ENCODE measurements around the gene ANKS3.

DNA sequence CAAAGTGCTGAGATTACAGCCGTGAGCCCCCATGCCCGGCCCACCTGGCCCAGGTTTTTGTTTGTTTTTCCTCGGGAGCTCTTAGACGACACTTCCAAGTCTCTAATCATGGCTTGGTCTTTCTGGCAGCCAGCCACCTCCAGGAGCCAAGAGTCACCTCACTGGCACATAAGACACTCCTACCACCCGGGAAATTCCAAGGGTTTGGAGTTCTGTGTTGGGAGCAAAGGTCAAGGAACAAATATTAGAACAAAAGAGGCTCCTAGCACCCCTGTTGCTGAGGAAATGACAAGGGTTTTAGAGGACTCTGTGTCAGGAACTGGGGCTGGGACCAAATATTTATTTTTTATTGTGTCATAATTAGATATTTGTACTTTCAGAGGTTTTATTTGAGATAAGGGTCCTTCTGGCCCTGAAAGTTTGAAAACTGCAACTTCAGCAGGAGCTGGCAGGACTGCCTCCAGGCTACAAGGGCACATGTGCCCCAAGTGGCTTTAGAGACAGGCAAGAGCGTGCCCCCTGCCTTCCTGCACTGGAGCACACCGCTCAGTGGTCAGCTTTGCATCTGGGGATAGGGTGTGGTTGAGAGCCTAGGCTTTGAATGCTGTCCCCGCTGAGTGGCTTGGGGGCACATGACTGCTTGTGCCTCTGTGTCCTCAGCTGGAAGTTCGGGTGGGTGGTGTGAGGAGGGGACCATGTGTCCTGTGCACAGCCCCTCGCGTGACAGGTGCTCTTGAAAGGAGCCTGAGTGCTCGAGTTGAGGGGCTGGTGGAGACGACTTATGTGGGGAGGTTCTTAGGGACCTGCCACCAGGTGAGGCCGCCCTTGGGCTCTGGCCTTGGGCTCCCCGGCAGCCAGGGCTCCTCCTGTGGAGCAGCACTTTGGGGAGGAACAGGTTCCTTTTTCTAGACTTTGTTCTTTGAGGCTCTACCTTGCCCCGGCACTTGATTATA, 79.8 kb downstream of the ANKS3 start:
- no peak for TF ChIP-seq POLR2AphosphoS5 (IDR thresholded peaks at IDR 0.05)
- TF ChIP-seq, protein P1, sequence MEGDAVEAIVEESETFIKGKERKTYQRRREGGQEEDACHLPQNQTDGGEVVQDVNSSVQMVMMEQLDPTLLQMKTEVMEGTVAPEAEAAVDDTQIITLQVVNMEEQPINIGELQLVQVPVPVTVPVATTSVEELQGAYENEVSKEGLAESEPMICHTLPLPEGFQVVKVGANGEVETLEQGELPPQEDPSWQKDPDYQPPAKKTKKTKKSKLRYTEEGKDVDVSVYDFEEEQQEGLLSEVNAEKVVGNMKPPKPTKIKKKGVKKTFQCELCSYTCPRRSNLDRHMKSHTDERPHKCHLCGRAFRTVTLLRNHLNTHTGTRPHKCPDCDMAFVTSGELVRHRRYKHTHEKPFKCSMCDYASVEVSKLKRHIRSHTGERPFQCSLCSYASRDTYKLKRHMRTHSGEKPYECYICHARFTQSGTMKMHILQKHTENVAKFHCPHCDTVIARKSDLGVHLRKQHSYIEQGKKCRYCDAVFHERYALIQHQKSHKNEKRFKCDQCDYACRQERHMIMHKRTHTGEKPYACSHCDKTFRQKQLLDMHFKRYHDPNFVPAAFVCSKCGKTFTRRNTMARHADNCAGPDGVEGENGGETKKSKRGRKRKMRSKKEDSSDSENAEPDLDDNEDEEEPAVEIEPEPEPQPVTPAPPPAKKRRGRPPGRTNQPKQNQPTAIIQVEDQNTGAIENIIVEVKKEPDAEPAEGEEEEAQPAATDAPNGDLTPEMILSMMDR (IDR thresholded peaks at IDR 0.05) = no peak
